C4-2B (cell line): Measurements from ENCODE around the gene ARHGAP42.

ENCODE experiments used
- CTCF ChIP-seq: fragments of 450-650 bp; conservative IDR thresholded peaks from 2 replicates; pipeline ENCODE4 v1.5.1; 2017; ENCODE audit warnings: mild to moderate bottlenecking
- ZFX ChIP-seq: fragments of 450-650 bp; IDR thresholded peaks from 2 replicates; pipeline ENCODE4 v1.6.1; 2017

DNA sequence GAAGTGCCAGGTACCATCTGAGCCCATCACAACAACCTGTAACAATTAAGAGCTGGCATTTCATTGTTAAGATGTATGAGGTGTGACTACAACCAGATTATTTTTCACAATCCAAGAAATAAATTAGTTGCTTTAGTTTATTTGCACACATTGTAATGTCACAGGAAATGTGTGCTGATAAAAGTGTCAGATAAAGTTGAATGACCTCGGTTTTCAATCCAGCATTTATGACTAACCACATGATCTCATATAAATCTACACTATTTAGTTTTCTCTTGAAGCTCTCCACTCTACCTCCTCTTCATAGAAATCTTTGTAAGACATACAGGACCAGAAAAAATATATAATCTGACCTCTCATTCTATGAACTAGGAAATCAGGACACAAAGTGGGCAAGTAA lies 276.3 kb downstream of the ARHGAP42 start:
- TF ChIP-seq CTCF (no peak), ZFX (no peak)
